Stimulated activated CD8-positive, alpha-beta memory T cell treated with anti-CD3 and anti-CD28 coated beads, Interleukin-4, amount 100 ng/mL, for 4 hours (primary cell): ENCODE measurements around the gene CHSY1.

Experiments
- DNase-seq, 2 donors: peaks; one replicate each; pipeline ENCODE4 v3.0.0-alpha.2; 2020; ENCODE audit warnings: low read depth in 2 of 2, low spot score in 1 of 2

Gene CHSY1

DNA sequence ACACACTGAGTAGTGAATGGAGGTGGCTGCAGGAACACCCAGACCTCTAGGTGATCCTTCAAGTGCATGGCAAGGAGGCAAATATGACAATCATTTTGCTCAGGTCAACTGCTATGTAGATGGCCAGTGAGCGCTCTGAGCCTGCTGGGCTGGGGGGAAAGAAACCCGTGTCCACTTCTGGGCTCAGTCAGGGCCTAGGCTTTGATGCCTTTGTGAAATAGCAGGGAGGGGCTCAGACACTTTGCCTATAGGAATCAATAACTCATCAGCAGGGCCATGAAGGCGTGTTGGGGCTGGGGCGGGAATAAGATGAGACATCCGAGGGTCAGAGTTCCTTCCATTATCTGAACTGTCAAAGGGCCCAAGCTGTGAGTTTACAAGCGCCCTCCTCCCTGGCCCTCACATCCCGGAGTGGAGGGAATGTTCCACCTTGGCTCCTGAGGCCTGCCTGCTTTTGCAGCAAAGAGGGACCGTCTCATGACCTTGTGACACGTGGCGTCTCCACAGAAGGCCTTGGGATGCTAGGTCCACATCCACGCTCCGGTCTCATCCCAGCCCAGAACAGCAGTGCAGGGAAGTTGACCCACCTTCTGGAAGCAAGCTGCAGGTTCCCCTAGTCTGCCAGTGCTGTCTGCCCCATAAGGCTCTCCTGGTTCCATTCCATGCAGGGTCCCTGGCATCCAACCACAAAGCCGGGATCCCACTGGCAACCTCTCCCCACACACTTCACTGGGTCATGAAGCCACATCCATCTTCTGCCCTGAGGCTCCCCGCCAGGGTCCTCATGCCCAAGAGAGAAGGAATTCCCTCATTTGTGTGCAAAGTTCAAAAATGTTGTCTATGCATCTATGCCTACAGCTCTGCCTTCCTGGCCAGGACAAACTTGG is 78.4 kb downstream of the CHSY1 start:
- no peak for DNase-seq

DNA sequence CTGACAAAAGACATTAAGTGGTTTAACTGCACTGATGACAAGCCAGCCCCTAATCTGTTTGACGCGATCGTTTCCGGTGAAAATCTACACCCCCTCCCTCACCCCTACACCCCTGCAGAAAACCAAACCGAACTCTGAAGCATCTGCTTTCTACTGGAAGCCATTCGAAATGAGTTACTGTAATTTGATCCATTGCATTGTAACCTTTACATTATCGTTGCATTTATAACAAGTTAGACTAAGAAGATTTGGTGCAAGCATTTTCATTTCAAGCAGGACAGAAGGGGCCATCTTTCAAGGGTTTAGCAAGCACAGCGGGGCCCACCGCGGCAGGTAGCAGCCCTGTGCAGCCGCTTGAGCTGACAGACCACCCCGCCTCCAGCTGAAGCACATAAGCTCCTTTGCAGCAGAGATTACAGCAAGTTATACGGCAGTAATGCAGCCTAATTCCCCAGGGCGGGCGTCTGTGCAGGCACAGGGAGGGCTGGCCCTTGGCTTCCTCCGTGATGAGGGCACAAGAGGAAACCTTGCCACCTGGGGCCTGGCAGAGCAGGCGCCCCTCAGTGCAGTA is 79.3 kb downstream of the CHSY1 start:
- no peak for DNase-seq

DNA sequence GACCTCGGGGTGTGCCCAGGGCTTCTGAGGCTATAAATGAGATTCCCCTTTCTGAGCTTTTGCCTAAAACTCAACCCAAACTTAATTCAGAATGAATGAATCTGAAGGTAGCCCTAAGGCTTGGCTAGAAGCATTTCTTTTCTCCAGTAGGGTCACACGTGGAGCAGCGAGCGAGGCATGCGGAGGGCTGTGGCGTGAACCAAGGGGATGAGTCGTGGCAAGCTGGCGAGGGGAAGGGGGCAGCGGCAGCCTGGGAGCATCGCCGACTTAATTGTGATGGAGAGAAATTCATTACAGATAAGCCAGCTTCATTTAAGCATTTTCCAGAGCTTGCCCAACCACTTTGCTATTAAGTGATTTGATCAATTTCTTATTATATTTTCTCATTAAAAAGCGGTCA is 79.9 kb downstream of the CHSY1 start:
- no peak for DNase-seq

DNA sequence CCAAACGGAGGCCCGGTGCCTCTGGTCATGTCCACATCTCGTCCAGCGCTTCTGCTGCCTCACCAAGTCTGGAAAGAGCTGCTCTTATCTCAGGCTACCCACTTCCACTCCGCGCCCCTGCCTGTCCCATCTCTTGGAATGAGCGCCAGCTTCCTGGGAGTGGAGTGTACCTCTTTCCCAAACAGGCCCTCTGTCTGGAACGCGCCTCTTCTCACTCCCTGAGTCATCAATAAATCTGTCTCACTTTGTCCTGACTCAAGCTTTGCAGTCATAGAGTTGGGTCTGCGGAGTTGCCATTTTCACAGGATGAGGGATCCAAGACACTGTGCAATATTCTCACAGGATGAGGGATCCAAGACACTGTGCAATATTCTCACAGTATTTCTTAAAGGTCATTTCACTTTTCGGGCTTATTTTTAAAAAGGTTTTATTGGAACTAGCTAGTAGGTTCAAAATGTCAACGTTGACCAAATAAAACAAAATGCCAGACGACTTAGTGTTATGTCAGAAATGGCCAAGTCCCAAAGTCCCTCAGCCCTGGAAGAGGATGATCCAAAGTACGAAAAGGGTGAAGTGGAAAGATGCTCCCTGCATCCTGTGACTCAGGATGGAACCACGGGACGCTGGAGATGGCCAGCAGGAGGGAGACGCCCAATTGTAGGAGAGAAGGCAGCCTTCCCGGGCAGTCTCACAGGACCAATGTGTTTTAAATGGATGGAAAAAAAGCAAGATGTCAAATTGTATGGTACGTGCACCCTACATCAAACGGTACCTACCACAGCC is 81.1 kb downstream of the CHSY1 start:
- no peak for DNase-seq

DNA sequence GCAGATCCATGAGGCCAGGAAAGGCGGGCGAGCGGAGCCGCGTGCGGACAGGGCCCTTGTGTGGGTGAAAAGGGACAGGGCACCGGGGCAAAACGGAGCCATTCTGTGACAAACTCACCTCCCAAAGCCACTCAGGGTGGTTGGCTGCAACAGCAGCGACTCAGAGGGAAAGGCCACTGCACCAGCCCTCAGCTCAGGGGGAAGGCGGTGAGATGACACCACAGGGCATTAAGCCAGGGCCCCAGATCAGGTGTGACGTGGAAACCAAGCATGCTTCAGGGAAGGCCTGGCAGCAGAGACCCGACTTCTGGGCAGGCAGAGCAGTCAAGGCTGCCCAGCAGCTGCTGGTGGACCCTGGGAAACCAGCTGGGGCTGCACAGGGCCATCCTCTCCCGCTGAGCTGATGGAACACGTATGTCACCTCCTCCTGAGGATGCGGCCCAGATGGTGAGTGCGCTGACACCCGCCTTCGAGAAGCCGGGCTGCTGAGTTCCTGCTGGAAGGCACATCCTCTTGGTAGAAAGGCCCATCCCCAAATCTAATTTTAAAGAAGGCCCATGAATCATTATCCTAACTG is 82.3 kb downstream of the CHSY1 start:
- DNase-seq, result no peak

DNA sequence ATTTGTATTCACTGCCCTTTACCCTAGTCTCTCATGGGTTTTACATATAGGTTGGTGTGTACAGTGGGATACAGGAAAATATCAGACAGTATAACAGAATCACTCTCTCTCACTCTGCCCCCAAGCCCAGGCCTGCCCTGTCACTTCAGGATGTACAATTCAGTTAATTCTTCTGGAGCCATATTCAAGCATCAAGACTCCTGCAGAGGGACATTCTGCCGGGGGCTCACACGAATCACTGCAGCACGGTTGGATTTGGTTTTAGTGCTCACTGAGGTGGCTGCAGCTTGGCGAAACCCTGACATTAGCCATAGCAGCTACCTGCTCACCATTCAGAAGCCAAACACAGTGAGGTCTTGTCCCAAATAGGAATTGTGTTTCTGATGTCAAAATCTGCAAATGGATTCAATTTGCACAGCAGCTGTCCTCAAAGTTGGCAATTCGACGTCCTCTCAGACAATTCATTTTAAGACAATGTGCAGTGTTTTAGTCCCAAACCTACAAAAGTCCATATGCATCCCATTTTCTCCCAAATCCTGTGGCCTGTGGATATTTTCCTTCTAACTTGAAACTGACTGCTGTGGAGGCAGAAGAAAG is 82.9 kb downstream of the CHSY1 start:
- no peak for DNase-seq

DNA sequence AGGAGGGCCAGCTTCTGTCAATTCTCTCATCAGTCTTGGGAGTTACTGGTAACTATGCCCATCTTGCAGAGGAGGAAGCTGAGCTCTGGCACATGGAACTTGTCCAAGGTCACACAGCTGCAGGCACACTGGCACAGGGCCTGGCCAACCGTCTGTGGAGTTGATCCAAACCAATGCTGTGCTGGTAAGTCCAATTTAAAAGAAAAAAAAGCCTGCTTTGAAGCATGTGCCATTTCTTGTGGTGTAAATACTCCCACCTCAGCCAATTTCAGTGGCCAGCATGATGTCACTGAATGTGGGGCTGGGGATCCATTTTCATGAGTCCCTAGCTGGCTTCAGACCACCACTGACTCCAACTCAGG is 83.4 kb downstream of the CHSY1 start:
- no peak for DNase-seq

DNA sequence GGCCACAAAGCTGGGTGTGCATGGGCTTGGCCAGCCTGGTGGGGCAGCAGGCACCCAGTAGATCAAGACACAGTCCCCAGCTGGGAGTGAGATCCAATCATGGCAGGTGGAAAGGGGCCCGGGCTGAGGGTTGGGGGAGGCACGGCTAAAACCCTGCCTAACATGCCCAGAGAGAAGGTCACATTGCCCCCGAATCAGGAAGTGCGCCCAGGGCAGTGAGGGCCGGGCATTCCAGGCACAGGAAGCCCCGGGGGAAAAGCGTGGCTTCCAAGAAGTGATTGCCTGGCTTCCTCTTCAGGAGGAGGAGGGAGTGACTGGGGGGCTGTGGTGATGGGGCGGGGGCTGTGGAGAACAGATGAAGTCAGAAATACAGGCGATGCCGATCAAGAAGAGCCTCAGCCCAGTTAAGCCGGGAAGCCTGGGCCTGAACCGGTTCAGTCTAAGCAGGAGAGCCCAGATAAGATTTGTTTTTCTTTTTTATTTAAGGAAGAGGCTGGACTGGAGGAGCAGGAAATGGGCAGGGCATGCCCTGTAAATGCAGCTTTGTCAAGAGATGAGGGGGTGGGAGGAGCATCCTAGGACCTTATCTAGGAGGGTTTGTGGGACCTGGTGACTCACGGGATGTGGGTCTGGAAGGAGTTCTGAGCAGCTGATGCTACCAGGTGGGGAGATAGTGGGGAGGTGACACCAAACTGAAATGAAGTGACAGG is 83.9 kb downstream of the CHSY1 start:
- DNase-seq, result peak; percentile 34 to 44

DNA sequence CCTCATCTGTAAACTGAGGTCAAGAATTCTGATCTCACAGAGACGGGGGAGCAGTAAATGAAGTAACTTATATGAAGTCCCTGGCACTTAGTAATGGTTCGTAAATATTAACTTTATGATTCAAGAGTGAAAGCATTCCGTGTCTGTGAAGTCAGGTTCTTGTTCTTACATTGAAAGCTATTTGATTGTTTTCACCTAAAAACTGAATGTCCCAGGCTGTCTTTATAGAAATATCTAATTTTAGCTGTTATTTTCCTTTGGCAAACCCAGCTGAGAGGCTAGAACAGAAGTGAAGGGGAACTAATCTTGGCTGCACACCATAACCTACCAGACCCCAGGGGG is 84.5 kb downstream of the CHSY1 start:
- no peak for DNase-seq

DNA sequence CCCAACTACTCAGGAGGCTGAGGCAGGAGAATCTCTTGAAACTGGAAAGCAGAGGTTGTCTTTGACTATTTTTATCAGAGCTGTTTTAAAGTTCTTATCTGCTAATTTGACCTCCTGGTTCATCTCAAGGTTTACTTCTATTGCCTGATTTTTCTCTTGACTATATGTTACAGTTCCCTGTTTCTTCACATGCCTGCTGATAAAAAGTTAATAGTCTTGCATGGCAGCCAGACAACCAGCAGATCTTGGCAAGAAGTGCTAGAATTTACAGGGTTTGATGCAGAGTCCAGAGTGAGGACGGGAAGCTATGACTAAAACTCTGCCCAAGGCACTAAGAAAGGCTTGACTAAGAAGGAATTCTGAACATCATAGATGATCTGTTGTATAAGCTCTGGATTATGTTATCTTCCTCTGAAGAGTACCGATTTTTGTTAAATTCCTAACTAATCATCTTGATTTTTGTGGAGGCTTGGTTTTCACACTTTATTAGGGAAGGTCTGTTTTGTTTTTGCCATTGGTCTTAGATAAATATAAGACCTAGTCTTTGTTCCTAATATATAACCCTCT is 85.9 kb downstream of the CHSY1 start:
- DNase-seq, result no peak

DNA sequence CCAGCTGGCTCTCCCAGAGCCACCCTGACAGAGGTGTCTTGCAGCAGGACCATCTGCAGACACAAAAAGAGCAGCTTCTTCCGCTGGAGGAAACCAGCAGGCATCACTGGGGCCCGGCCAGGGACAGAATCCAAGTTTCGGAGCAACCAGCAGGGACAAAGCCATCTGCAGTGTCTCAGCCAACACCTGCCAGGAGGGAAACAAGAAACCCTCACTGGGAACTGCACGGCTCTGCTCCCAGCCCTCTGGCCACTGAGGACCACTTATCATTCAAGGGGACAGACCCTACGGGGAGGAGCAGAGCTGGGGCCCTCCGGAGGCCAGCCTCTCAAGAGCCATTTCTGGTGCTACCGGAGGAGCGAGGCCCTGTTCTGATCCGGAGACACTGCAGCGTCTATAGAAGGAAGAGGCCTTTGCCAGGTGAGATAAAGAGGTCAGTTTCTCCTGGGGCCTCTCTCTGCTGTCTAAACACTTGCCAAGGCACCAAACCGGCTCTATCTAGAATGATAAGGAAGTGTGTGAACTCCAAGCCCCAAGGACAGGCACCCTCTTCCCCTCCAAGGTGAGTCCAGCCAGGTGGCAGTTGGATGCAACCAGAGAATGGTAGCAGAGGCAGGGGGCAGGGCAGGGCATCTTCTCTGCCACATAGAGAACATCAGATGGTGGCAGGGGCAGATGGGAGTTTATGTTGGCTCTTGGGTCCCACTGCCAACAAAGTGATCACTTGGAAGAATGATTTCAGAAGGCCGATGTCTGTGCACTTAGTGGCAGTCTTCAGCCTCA is 89.0 kb downstream of the CHSY1 start:
- DNase-seq, result no peak

DNA sequence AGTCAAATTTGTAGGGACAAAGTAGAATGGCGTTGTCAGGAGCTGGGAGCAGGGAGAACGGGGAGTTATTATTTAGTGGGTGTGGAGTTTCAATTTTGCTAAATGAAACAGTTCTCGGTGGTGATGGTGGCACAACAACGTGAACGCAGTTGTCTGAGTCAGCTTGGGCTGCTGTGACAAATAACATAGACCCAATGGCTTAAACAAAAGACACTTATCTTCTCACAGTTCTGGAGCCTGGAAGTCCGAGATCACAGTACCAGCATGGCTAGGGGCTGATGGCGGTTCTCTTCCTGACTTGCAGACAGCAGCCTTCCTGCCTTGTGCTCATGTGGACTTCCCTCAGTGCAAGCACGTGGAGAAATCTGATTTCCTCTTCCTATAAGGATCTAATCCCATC is 90.2 kb downstream of the CHSY1 start:
- no peak for DNase-seq

DNA sequence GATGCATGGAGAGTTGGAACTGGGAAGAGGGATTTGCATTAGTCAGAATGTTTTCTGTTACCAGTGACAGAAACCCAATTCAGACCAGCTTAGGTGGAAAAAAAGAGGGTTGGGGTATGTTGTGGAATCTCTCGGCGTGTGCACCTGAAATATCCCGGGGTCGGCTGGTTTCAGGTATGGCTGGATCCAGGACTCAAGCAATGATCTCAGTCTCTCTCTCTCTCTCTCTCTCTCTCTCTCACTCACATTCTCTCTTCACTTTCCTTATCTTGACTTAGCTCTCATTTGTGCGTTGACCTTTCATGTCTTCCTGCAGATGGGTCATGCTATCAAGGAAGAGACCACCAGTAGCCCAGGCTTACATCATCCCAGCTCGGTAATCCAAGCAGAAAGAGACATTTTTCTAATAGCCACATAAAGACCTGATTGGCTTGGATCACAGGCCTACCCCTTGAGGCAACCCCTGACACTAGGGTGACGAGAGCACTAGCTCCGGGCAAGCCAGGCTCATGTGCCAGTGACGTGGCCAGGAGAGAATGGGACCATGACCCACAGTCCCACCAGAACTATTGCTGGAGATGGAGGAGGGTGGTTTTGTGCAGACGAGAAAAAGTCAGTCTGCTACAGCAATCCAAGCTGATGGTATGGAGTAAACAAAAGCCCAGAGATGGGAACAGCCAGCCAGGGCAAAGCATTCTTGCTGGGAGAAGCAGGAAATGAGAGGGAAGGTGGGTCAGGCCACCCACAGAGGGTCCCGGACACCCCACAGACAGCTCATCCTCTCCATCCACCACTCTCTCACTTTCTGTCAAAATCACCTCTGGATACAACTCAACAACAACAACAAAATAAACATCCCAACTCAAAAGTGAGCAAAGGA is 91.7 kb downstream of the CHSY1 start:
- DNase-seq, result no peak

DNA sequence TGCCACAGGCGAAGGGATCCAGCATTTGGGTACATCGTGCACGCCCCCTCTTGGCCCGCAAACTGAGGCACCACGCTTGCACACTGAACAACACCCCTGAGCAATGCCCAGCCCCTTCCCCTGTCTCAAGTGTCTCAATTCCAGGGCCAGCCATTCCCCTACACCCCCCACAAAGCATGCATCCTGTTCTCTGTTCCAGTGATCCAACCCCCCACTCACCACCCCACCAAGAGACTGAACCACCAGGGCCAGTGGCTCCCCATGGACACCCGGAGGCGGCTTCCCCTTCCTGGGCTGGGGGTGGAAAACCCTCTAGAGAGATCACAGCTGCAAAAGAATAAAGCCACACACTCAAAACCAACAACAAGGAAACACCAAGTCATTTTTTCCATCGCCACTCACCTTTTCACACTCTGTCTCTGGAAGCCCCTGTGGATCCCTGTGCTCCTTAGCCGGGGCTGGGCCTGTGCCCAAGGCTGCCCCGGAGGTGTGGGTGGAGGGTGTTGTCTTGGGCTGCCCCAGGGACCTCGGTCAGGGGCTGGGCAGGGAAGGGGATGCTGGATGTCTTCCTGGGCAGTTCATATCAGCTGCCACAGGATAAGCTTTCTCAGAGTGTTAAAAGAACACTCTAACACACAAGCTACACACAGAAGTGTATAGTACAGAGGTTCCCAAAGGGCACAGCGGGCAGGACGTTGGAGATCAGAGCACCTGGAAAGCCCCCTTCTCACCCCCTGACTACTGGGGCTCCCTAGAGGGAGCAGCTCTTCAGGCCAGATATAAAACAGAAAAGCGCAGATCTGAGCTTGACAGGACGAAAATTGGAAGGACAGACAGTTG is 92.5 kb downstream of the CHSY1 start:
- no peak for DNase-seq

DNA sequence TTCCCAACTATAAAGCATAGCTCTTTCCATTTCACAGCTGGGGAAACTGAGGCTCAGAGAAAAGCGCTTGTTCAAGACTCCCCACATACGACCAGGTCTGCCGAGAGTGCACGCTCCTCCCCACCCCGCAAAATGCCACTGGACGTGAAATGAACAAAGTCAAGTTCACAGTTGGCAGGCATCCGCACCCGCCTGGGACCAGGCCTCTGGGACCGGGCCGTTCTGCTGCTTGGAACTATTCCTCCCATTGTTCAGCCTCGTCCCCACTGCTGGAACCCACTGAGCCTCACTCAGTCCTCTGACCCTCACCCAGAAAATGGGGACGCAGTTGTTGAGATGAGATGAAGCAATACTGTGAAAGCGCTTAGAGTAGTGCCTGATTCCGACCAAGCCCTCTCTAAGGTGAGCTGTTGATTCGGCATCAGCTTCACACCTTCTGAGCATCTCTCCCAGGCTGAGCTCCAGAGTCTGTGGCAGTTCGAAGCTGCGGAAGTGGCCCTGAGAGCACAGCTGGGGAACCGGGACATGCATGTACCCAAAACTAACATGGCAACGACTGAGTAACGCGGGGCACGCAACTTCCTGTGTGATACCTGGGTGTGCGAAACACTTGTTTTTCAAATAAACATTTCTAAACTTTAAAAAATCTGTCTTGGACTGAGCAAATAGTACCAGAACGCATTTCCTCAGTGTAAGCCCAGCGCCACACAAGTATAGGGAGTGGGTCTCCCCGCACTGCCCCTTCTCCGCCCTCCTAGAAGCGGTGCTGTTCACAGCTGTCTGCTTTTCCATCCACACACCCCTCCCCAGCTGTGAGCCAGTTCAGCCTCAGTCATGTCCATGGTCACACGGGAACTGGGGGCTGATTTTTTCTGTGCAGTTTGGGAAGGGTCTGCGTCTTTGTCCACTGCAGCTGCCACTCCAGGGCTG is 93.4 kb downstream of the CHSY1 start:
- no peak for DNase-seq

DNA sequence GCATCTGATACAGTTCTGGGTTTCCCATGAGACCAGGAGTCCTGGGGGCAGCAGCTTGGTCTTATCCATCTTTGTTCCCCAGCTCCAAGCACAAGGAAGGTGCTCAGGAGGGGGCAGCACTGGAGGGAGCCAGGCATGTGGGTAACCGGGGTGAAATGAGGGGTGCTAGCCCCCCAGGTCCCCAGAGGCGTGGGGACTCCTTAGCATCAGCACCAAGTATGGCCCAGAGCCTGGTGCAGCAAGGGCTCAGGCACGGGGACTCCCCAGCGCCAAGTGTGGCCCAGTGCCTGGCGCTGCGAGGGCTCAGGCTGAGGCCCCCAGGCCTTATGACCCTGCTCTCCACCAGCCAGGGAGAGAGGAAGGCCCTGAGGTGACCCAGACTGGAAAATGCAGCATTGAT is 94.1 kb downstream of the CHSY1 start:
- DNase-seq, result no peak
